ENCODE results near the gene PCOLCE2.

GRCh38 chr3:142894493-142894892 is 5.6 kb upstream of the PCOLCE2 start:
- TF ChIP-seq CTCF (IDR thresholded peaks at IDR 0.05; ENCODE audit: insufficient read depth, low read depth, low read length) (no peak), EZH2 (IDR thresholded peaks at IDR 0.05; ENCODE audit: insufficient read depth, low read length) (no peak)

All from astrocyte (in vitro differentiated cells and primary cell).